ENCODE results near the gene NCAPD3. TPM values are rescaled to one million over a fixed set of nuclear protein-coding genes. Genes with fewer than 3 reads are reported as not detected.
A peak's percentile ranks its signal among the peaks of the same experiment; 100 is the strongest.

Gene NCAPD3
- total and polyA plus RNA-seq, 4 donors = 14.1 to 35.4 (median 24.2) TPM

DNA sequence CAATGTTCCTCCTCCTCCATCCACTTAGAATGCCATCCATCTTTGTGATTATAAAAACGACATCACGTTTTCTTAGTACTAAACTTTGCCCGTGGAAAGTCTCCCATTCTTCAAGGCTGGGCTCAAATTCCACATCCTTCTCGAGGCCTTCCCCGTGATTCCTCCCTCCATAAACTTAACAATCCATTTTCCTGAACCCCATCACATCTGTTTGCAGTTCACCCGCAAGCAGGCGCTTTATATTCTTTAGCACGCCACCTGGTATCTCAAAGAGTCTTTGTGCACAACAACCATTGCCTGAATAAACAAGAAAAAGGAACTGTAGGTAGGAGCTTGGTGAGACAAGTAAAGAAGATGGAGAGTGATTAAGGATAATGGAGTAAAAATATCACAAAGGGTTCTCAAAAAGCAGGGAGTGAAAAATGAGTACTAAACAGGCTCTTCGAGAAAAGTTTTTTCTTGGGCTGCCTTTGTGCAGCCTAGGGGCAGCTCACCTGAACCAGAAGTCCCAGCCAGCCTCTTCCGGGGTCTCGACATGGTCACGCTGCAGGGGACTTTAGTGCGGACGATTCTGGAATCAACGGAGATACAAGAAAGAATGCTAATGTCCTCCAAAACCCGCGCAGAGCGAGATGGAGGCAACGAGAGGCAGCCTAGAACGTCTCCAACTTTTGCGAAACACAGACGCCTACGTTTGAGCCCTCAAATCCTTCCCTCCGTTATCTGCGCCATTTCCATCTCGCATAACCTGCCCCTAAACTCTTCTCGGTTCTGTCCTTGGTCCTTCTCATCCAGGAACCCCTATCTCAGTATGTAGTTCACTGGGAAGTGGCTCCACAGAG is 28.8 kb upstream of the NCAPD3 start:
- Histone ChIP-seq H3K4me3 (ENCODE audit: low read depth in 1 of 3, low read length in 3 of 3) (peak overlapping the region; percentile 90 to 100 (median 91)), H3K27me3 (ENCODE audit: control insufficient read depth in 4 of 4, insufficient read depth in 4 of 4, low read length in 3 of 4) (no peaks in the 10 kb centered on the region), H3K9me3 (ENCODE audit: control insufficient read depth in 4 of 4, low read length in 3 of 4) (no peaks in the 10 kb centered on the region), H3K36me3 (ENCODE audit: control insufficient read depth in 4 of 4, insufficient read depth in 3 of 4, low read depth in 1 of 4, low read length in 3 of 4) (peaks cover 0 to 20% (median 17%) of the 10 kb centered on the region in 4 donors), H3K4me1 (ENCODE audit: control insufficient read depth in 4 of 4, insufficient read depth in 4 of 4, low read length in 3 of 4) (peaks cover 11 to 34% (median 30%) of the 10 kb centered on the region in 4 donors), H3K9ac (ENCODE audit: low read depth in 1 of 2, low read length in 2 of 2) (peak overlapping the region; percentile 55 to 98), H3K27ac (ENCODE audit: low read depth in 1 of 2, low read length in 2 of 2) (peak overlapping the region; percentile 79 to 81)
- WGBS = 8% methylated on average over 27 of the region's 27 CpGs
- DNase-seq (ENCODE audit: low spot score) = peak; percentile 39
- no peak for TF ChIP-seq GABPA (IDR thresholded peaks at IDR 0.05 in 1 of 2, conservative IDR thresholded peaks at IDR 0.05 in 1 of 2)
- peak; percentile 50 for TF ChIP-seq YY1 (IDR thresholded peaks at IDR 0.05)
- no peak for TF ChIP-seq RXRA (IDR thresholded peaks at IDR 0.05)

DNA sequence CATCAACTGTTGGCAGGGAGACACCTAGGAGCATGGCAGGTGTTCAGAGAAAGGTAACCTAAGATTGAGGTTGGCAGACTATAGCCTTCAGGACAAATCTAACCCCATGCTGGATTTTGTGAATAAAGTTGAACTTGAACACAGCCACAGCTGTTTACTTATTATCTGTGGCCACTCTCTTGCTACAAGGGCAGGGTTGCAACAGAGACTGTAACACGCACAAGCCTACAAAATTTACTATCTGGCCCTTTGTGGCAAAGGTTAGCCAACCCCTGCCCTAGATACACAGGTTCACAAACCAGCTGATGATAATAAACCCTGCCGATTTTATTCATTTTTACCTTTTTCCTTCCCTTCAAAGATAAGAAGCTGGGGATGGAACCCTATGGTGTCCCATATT is 26.9 kb upstream of the NCAPD3 start:
- H3K27ac ChIP-seq (ENCODE audit: low read depth in 1 of 2, low read length in 2 of 2) = peak overlapping the region; percentile 79 to 84

More for the DNA sequence above, 26.9 kb upstream of the NCAPD3 start:
- Histone ChIP-seq H3K9me3 (ENCODE audit: control insufficient read depth in 4 of 4, low read length in 3 of 4) (no peaks in the 10 kb centered on the region), H3K27me3 (ENCODE audit: control insufficient read depth in 4 of 4, insufficient read depth in 4 of 4, low read length in 3 of 4) (no peaks in the 10 kb centered on the region), H3K4me1 (ENCODE audit: control insufficient read depth in 4 of 4, insufficient read depth in 4 of 4, low read length in 3 of 4) (peaks cover 11 to 34% (median 30%) of the 10 kb centered on the region in 4 donors), H3K4me3 (ENCODE audit: low read depth in 1 of 3, low read length in 3 of 3) (no peak overlapping the region), H3K36me3 (ENCODE audit: control insufficient read depth in 4 of 4, insufficient read depth in 3 of 4, low read depth in 1 of 4, low read length in 3 of 4) (peaks cover 0 to 36% (median 31%) of the 10 kb centered on the region in 4 donors), H3K9ac (ENCODE audit: low read depth in 1 of 2, low read length in 2 of 2) (peak overlapping the region in 1 of 2 donors; percentile 76)
- no peak for TF ChIP-seq EGR1 (IDR thresholded peaks at IDR 0.05; ENCODE audit: low read depth in 2 of 2)
- TF ChIP-seq FOXA1 (IDR thresholded peaks at IDR 0.05) = peak; percentile 97
- TF ChIP-seq, protein P1, sequence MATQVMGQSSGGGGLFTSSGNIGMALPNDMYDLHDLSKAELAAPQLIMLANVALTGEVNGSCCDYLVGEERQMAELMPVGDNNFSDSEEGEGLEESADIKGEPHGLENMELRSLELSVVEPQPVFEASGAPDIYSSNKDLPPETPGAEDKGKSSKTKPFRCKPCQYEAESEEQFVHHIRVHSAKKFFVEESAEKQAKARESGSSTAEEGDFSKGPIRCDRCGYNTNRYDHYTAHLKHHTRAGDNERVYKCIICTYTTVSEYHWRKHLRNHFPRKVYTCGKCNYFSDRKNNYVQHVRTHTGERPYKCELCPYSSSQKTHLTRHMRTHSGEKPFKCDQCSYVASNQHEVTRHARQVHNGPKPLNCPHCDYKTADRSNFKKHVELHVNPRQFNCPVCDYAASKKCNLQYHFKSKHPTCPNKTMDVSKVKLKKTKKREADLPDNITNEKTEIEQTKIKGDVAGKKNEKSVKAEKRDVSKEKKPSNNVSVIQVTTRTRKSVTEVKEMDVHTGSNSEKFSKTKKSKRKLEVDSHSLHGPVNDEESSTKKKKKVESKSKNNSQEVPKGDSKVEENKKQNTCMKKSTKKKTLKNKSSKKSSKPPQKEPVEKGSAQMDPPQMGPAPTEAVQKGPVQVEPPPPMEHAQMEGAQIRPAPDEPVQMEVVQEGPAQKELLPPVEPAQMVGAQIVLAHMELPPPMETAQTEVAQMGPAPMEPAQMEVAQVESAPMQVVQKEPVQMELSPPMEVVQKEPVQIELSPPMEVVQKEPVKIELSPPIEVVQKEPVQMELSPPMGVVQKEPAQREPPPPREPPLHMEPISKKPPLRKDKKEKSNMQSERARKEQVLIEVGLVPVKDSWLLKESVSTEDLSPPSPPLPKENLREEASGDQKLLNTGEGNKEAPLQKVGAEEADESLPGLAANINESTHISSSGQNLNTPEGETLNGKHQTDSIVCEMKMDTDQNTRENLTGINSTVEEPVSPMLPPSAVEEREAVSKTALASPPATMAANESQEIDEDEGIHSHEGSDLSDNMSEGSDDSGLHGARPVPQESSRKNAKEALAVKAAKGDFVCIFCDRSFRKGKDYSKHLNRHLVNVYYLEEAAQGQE (IDR thresholded peaks at IDR 0.05) = peak; percentile 88
- TF ChIP-seq, protein P2, sequence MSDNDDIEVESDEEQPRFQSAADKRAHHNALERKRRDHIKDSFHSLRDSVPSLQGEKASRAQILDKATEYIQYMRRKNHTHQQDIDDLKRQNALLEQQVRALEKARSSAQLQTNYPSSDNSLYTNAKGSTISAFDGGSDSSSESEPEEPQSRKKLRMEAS (IDR thresholded peaks at IDR 0.05) = peak; percentile 79
- peak in 1 of 2 donors; percentile 11 for TF ChIP-seq GABPA (IDR thresholded peaks at IDR 0.05 in 1 of 2, conservative IDR thresholded peaks at IDR 0.05 in 1 of 2)
- TF ChIP-seq, protein P3, sequence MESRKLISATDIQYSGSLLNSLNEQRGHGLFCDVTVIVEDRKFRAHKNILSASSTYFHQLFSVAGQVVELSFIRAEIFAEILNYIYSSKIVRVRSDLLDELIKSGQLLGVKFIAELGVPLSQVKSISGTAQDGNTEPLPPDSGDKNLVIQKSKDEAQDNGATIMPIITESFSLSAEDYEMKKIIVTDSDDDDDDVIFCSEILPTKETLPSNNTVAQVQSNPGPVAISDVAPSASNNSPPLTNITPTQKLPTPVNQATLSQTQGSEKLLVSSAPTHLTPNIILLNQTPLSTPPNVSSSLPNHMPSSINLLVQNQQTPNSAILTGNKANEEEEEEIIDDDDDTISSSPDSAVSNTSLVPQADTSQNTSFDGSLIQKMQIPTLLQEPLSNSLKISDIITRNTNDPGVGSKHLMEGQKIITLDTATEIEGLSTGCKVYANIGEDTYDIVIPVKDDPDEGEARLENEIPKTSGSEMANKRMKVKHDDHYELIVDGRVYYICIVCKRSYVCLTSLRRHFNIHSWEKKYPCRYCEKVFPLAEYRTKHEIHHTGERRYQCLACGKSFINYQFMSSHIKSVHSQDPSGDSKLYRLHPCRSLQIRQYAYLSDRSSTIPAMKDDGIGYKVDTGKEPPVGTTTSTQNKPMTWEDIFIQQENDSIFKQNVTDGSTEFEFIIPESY (IDR thresholded peaks at IDR 0.05) = peak; percentile 87
- TF ChIP-seq SP1 (IDR thresholded peaks at IDR 0.05) = peak; percentile 99
- peak; percentile 89 for TF ChIP-seq YY1 (IDR thresholded peaks at IDR 0.05)
- peak; percentile 88 to 94 for TF ChIP-seq HNF4A (conservative IDR thresholded peaks at IDR 0.05)
- TF ChIP-seq HNF4G (IDR thresholded peaks at IDR 0.05) = peak; percentile 44
- peak in 1 of 2 donors; percentile 60 for TF ChIP-seq JUND (IDR thresholded peaks at IDR 0.05)
- peak; percentile 25 to 44 for TF ChIP-seq RAD21 (IDR thresholded peaks at IDR 0.05)
- TF ChIP-seq NR2F2 (IDR thresholded peaks at IDR 0.05) = peak; percentile 56
- TF ChIP-seq, protein P4, sequence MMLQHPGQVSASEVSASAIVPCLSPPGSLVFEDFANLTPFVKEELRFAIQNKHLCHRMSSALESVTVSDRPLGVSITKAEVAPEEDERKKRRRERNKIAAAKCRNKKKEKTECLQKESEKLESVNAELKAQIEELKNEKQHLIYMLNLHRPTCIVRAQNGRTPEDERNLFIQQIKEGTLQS (IDR thresholded peaks at IDR 0.05) = peak; percentile 61
- TF ChIP-seq, protein P5, sequence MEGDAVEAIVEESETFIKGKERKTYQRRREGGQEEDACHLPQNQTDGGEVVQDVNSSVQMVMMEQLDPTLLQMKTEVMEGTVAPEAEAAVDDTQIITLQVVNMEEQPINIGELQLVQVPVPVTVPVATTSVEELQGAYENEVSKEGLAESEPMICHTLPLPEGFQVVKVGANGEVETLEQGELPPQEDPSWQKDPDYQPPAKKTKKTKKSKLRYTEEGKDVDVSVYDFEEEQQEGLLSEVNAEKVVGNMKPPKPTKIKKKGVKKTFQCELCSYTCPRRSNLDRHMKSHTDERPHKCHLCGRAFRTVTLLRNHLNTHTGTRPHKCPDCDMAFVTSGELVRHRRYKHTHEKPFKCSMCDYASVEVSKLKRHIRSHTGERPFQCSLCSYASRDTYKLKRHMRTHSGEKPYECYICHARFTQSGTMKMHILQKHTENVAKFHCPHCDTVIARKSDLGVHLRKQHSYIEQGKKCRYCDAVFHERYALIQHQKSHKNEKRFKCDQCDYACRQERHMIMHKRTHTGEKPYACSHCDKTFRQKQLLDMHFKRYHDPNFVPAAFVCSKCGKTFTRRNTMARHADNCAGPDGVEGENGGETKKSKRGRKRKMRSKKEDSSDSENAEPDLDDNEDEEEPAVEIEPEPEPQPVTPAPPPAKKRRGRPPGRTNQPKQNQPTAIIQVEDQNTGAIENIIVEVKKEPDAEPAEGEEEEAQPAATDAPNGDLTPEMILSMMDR (IDR thresholded peaks at IDR 0.05; ENCODE audit: low read depth, low read length, missing input control) = no peak
- TF ChIP-seq RXRA (IDR thresholded peaks at IDR 0.05) = peak; percentile 97 to 98
- peak; percentile 97 for TF ChIP-seq FOXA2 (IDR thresholded peaks at IDR 0.05)
- no peak for TF ChIP-seq TAF1 (conservative IDR thresholded peaks at IDR 0.05)
- no peak for DNase-seq (ENCODE audit: low spot score)
- 29% methylated on average over 2 of the region's 2 CpGs for WGBS

Measured in liver (tissue), 9 donors.